ENCODE measurements around the gene PLD4.
"Not testable (repeated sequence)": the region's sequence is repeated elsewhere in the genome, so short reads cannot be mapped to it uniquely, and the experiment has no call there.

The PLD4 gene

GRCh38 chr14:104942586-104942985 lies 17.9 kb downstream of the PLD4 start:
- no peak for DNase-seq

DNA sequence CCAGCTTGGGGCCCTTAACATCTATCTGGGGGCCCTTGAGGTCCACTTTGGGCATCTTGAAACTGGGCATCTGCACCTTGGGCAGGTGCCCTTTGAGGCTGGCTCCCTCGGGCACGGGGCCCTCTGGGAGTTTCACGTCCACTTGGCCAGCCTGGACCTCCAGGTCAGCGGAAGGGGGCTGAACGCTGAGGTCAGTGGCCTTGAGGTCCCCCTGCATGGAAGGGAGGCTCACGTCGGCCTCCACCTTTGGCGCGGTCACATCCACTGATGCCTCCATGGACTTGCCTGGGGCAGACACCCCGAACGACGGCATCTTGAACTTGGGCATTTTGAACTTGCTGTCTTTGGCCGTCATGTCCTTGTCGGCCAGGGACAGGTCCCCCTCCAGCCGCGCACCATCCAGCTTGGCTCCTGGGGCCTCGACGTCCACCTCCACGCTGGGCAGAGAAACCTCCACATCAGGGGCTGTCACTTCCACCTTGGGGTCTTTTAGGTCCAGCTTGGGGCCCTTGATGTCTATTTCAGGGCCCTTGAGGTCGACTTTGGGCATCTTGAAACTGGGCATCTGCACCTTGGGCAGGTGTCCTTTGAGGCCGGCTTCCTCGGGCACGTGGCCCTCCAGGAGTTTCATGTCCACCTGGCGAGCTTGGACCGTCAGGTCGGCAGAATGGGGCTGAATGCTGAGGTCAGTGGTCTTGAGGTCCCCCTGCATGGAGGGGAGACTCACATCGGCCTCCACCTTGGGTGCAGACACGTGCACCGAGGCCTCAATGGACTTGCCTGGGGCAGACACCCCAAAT lies 18.7 kb downstream of the PLD4 start:
- not testable (repeated sequence) for DNase-seq

DNA sequence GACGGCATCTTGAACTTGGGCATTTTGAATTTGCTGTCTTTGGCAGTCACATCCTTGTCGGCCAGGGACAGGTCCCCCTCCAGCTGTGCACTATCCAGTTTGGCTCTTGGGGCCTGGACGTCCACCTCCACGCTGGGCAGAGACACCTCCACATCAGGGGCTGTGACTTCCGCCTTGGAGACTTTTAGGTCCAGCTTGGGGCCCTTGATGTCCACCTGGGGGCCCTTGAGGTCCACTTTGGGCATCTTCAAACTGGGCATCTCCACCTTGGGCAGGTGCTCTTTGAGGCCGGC lies 19.3 kb downstream of the PLD4 start:
- not testable (repeated sequence) for DNase-seq

- not testable (repeated sequence) for DNase-seq
Observed at GRCh38 chr14:104944436-104945205, 19.9 kb downstream of the PLD4 start.

GRCh38 chr14:104945266-104945665 lies 20.6 kb downstream of the PLD4 start:
- not testable (repeated sequence) for DNase-seq

DNA sequence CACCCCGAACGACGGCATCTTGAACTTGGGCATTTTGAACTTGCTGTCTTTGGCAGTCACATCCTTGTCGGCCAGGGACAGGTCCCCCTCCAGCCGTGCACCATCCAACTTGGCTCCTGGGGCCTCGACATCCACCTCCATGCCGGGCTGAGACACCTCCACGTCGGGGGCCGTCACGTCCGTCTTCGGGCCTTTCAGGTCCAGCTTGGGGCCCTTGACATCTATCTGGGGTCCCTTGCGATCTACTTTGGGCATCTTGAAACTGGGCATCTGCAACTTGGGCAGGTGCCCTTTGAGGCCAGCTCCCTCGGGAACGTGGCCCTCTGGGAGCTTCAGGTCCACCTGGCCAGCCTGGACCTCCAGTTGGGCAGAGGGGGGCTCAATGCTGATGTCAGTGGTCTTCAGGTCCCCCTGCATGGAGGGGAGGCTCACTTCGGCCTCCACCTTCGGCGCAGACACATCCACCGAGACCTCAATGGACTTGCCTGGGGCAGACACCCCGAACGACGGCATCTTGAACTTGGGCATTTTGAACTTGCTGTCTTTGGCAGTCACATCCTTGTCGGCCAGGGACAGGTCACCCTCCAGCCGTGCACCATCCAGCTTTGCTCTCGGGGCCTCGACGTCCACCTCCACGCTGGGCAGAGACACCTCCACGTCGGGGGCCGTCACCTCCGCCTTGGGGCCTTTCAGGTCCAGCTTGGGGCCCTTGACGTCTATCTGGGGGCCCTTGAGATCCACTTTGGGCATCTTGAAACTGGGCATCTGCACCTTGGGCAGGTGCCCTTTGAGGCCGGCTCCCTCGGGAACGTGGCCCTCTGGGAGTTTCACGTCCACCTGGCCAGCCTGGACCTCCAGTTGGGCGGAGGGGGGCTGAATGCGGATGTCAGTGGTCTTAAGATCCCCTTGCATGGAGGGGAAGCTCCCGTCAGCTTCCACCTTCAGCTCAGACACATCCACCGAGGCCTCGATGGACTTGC lies 21.6 kb downstream of the PLD4 start:
- DNase-seq = not testable (repeated sequence)

GRCh38 chr14:104947201-104947600 lies 22.5 kb downstream of the PLD4 start:
- not testable (repeated sequence) for DNase-seq

GRCh38 chr14:104947881-104948735 lies 23.4 kb downstream of the PLD4 start:
- not testable (repeated sequence) for DNase-seq

- no peak for DNase-seq
Observed at GRCh38 chr14:104948736-104949031, 24.0 kb downstream of the PLD4 start.

- DNase-seq = not testable (repeated sequence)
Observed at GRCh38 chr14:104949406-104949955, 24.8 kb downstream of the PLD4 start.

GRCh38 chr14:104950021-104950420 lies 25.3 kb downstream of the PLD4 start:
- DNase-seq = no peak

DNA sequence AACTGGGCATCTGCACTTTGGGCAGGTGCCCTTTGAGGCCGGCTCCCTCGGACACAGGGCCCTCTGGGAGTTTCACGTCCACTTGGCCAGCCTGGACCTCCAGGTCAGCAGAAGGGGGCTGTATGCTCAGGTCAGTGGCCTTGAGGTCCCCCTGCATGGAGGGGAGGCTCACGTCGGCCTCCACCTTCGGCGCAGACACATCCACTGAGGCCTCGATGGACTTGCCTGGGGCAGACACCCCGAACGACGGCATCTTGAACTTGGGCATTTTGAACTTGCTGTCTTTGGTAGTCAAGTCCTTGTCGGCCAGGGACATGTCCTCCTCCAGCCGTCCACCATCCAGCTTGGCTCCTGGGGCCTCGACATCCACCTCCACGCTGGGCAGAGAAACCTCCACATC lies 26.0 kb downstream of the PLD4 start:
- not testable (repeated sequence) for DNase-seq

DNA sequence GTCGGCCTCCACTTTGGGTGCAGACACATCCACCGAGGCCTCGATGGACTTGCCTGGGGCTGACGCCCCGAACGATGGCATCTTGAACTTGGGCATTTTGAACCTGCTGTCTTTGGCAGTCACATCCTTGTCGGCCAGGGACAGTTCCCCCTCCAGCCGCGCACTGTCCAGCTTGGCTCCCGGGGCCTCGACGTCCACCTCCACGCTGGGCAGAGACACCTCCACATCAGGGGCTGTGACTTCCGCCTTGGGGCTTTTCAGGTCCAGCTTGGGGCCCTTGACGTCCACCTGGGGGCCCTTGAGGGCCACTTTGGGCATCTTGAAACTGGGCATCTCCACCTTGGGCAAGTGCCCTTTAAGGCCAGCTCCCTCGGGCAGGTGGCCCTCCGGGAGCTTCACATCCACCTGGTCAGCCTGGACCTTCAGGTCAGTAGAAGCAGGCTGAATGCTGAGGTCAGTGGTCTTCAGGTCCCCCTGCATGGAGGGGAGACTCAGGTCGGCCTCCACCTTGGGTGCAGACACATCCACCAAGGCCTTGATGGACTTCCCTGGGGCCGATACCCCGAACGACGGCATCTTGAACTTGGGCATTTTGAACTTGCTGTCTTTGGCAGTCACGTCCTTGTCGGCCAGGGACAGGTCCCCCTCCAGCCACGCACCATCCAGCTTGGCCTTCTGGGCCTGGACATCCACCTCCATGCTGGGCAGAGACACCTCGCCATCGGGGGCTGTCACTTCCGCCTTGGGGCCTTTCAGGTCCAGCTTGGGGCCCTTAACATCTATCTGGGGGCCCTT lies 27.4 kb downstream of the PLD4 start:
- DNase-seq = not testable (repeated sequence)

DNA sequence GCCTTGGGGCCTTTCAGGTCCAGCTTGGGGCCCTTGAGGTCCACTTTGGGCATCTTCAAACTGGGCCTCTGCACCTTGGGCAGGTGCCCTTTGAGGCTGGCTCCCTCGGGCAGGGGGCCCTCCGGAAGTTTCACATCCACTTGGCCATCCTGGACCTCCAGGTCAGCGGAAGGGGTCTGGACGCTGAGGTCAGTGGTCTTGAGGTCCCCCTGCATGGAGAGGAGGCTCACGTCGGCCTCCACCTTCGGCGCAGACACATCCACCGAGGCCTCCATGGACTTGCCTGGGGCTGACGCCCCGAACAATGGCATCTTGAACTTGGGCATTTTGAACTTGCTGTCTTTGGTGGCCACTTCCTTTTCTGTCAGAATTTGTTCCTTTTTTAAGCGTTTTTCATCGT lies 28.4 kb downstream of the PLD4 start:
- DNase-seq = no peak

- DNase-seq = no peak
Observed at GRCh38 chr14:104953896-104954656, 29.4 kb downstream of the PLD4 start.

DNA sequence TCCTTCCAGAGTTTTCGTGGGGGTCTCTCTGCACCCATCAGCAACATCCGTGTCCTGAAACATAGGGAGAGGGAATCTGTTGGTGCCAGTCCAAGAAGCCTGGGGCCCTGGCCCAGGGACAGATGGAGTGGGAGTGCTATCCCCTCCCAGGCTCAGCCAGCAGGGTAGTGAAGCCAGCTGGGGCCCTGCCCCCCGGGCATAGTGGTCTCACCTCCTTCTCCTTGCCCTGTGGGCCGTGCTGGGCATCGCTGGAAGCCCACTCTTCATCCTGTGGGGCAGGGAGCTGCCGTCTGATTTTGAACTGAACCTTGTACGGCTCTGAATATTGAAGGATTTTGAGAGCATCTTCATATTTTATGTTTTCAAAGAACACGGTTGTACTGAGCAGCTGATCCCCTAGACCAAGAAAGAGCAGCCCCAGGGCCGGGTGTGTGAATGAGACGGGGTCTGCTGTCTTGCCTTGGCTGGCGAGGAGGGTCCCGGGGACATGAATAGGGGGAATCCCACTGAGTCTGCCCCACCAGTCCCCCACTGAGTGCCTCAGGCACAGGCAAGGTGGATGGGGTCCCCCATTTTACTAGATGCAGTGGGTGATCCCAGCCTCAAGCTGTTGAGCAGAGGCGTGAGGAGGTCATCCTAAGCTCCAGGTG lies 30.2 kb downstream of the PLD4 start:
- no peak for DNase-seq

DNA sequence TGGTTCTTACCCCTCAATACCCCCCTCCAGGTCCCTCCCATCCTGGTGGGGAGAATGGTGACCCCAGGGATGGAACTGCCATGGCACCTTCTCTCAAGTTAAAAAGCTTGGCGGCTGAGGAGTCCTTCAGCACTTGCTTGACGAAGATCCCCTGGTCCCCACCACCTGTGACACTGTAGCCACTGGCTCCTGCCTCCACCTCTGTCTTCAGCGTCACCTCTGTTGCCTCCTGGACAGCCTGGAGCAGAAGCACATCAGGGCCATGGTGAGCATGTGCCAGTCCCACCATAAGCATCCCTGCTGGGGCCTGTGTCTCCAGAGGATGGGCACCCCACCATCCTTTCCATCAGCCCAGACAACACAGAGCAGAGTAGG lies 30.7 kb downstream of the PLD4 start:
- no peak for DNase-seq

- DNase-seq = no peak
Observed at GRCh38 chr14:104956290-104956890, 31.7 kb downstream of the PLD4 start.
